ENCODE data around the gene KIZ.

KIZ gene

DNA sequence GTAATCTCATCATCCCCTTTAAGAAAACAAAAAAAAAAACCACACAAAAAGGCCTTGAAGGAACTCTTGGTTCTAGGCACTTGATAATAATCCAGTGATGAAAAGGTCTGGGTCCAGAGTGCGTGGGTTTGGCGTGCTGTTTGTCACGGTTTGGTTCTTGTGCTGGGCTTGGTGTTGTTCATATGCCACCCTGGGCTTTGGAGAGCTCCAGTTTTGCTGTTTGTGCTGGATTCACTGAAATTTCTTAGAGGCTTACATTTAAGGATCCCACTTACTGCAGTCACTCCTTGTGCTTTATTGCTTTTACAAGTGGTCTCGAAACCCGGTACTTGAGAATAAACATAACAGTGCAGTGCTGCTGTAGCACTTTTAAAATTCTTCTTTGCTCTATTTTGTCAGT, 108.4 kb downstream of the KIZ start:
- Histone ChIP-seq H3K27ac (ENCODE audit: low read length) (peak overlapping the region; percentile 16), H3K4me3 (ENCODE audit: low read length) (no peak overlapping the region), H3K36me3 (ENCODE audit: insufficient read depth, low read depth, low read length) (peaks cover 13% of the 10 kb centered on the region; the same call in 1 of the 2 replicates), H3K4me1 (ENCODE audit: insufficient read depth, low read length) (peaks cover 25% of the 10 kb centered on the region; the same call in 1 of the 2 replicates), H3K27me3 (ENCODE audit: insufficient read depth, low read length) (peaks cover 13% of the 10 kb centered on the region; the same call in 1 of the 2 replicates), H3K9ac (ENCODE audit: low read depth, low read length) (no peak overlapping the region), H3K9me3 (ENCODE audit: insufficient read depth, low read depth, low read length) (no peaks in the 10 kb centered on the region)

GRCh38 chr20:21234806-21235483, 109.1 kb downstream of the KIZ start:
- no peaks in the 10 kb centered on the region for H3K9me3 ChIP-seq (ENCODE audit: insufficient read depth, low read depth, low read length)
- peaks cover 11% of the 10 kb centered on the region; the same call in 1 of the 2 replicates for H3K36me3 ChIP-seq (ENCODE audit: insufficient read depth, low read depth, low read length)
- no peak overlapping the region for H3K27ac ChIP-seq (ENCODE audit: low read length)
- H3K4me3 ChIP-seq (ENCODE audit: low read length) = peak overlapping the region; percentile 46; the same call in 1 of the 2 replicates
- H3K4me1 ChIP-seq (ENCODE audit: insufficient read depth, low read length) = peaks cover 25% of the 10 kb centered on the region; the same call in 1 of the 2 replicates
- H3K27me3 ChIP-seq (ENCODE audit: insufficient read depth, low read length) = peaks cover 13% of the 10 kb centered on the region; the same call in 1 of the 2 replicates
- no peak overlapping the region for H3K9ac ChIP-seq (ENCODE audit: low read depth, low read length)

GRCh38 chr20:21235484-21236445, 109.9 kb downstream of the KIZ start:
- Histone ChIP-seq H3K9ac (ENCODE audit: low read depth, low read length) (peak overlapping the region; percentile 36; the same call in 1 of the 2 replicates), H3K27me3 (ENCODE audit: insufficient read depth, low read length) (peaks cover 13% of the 10 kb centered on the region; the same call in 1 of the 2 replicates), H3K9me3 (ENCODE audit: insufficient read depth, low read depth, low read length) (no peaks in the 10 kb centered on the region), H3K4me3 (ENCODE audit: low read length) (peak overlapping the region; percentile 46; the same call in 1 of the 2 replicates), H3K27ac (ENCODE audit: low read length) (no peak overlapping the region), H3K36me3 (ENCODE audit: insufficient read depth, low read depth, low read length) (peaks cover 3% of the 10 kb centered on the region; the same call in 1 of the 2 replicates), H3K4me1 (ENCODE audit: insufficient read depth, low read length) (peaks cover 25% of the 10 kb centered on the region; the same call in 1 of the 2 replicates)

DNA sequence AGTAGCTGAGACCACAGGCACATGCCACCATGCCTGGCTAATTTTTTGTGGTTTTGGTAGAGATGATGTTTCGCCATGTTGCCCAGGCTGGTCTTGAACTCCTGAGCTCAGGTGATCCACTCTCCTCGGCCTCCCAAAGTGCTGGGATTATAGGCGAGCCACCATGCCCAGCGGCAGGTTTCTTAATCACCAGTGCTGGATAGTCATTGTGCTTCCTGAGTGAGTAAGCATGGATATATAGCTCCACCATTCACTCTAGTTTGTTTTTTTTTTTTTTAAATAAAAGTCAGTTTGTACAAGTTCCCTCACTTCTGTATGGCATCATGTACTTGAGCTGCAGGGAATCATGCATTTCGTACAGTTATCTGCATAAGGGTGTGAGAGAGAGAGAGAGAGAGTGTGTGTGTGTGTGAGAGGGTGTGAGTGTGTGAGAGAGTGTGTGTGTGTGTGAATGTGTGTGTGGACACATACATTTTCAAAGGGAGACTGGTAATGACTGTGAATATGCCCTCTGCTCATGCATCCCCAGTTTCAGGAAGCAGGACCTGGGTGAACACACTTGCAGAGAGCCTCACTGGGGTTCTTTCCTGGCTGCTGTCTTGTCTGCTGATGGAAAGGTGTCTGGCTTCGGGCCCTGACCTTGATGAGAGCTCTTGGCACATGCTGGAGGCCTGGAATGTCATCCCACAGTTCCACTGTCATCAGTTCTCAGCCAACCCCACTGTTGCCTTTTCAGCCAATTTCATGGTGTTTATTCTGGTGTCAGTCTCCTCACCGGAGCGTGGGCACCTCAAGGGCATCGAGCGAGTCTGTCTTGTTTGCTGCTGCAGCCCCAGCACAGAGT, 112.3 kb downstream of the KIZ start:
- Histone ChIP-seq H3K9me3 (ENCODE audit: insufficient read depth, low read depth, low read length) (no peaks in the 10 kb centered on the region), H3K9ac (ENCODE audit: low read depth, low read length) (no peak overlapping the region), H3K36me3 (ENCODE audit: insufficient read depth, low read depth, low read length) (no peaks in the 10 kb centered on the region), H3K4me3 (ENCODE audit: low read length) (no peak overlapping the region), H3K27ac (ENCODE audit: low read length) (no peak overlapping the region), H3K27me3 (ENCODE audit: insufficient read depth, low read length) (no peaks in the 10 kb centered on the region), H3K4me1 (ENCODE audit: insufficient read depth, low read length) (peaks cover 17% of the 10 kb centered on the region; the same call in 1 of the 2 replicates)

DNA sequence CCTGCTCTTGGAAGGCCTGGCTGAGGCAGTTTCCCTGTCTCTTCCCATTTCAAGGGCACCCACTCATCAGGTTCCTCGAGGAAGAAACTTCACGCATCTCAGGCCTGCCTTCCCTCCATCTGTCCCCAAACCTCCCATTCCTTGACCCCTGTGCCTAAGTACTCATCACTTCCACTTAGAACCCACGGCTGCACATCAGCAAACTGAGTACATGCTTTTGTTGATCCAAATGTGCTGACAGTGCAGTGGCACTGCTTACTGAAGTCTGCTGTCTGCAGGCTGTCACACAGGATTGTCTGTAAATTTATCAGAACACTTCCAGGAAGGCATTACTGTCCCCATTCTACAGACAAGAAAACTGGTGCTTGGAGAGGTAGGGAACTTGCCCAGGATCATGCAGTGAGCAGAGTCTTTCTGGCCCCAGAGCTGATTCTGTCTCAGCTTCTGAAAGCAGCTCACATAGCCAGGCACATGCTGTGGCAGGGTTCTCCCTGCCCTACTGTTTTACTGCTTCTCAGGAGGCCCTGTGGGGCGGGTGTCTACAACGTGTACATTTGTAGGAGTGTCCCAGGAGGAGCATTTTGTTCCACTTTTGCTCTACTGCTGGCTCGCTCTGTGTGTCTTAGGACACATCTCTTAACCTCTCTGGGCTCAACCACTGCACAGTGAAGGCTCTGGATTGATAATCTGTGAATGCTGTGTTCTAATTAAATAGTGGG, 113.1 kb downstream of the KIZ start:
- Histone ChIP-seq H3K9ac (ENCODE audit: low read depth, low read length) (no peak overlapping the region), H3K36me3 (ENCODE audit: insufficient read depth, low read depth, low read length) (no peaks in the 10 kb centered on the region), H3K27ac (ENCODE audit: low read length) (no peak overlapping the region), H3K4me1 (ENCODE audit: insufficient read depth, low read length) (peaks cover 17% of the 10 kb centered on the region; the same call in 1 of the 2 replicates), H3K4me3 (ENCODE audit: low read length) (no peak overlapping the region), H3K27me3 (ENCODE audit: insufficient read depth, low read length) (no peaks in the 10 kb centered on the region), H3K9me3 (ENCODE audit: insufficient read depth, low read depth, low read length) (no peaks in the 10 kb centered on the region)

GRCh38 chr20:21240394-21240793, 114.5 kb downstream of the KIZ start:
- Histone ChIP-seq H3K27ac (ENCODE audit: low read length) (no peak overlapping the region), H3K9ac (ENCODE audit: low read depth, low read length) (no peak overlapping the region), H3K4me3 (ENCODE audit: low read length) (no peak overlapping the region), H3K36me3 (ENCODE audit: insufficient read depth, low read depth, low read length) (no peaks in the 10 kb centered on the region), H3K27me3 (ENCODE audit: insufficient read depth, low read length) (no peaks in the 10 kb centered on the region), H3K4me1 (ENCODE audit: insufficient read depth, low read length) (peaks cover 4% of the 10 kb centered on the region; the same call in 1 of the 2 replicates), H3K9me3 (ENCODE audit: insufficient read depth, low read depth, low read length) (no peaks in the 10 kb centered on the region)

- Histone ChIP-seq H3K27me3 (ENCODE audit: insufficient read depth, low read length) (no peaks in the 10 kb centered on the region), H3K27ac (ENCODE audit: low read length) (no peak overlapping the region), H3K9me3 (ENCODE audit: insufficient read depth, low read depth, low read length) (no peaks in the 10 kb centered on the region), H3K4me1 (ENCODE audit: insufficient read depth, low read length) (no peaks in the 10 kb centered on the region), H3K36me3 (ENCODE audit: insufficient read depth, low read depth, low read length) (no peaks in the 10 kb centered on the region), H3K9ac (ENCODE audit: low read depth, low read length) (no peak overlapping the region), H3K4me3 (ENCODE audit: low read length) (no peak overlapping the region)
These were observed 115.5 kb downstream of the KIZ start for GRCh38 chr20:21241406-21241805.

DNA sequence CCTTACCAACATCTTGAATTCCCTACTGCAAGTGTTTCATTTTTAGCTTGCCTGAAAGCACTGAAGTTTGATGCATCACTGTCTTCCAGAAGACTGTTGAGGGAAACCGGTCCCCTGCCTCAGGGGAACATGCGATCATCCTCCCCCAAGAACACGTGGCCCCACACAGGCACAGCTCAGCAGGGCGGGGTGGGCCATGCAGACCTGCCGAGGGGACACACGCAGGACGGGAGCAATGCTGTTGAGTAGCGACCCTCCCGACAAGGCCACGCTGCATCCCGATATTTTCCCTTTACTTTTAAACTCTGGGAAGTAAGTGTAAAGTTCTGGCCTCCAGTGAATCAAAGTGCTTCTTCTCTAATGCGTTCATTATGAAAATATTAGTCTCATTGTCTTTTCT, 117.9 kb downstream of the KIZ start:
- H3K9ac ChIP-seq (ENCODE audit: low read depth, low read length) = no peak overlapping the region
- no peaks in the 10 kb centered on the region for H3K36me3 ChIP-seq (ENCODE audit: insufficient read depth, low read depth, low read length)
- no peak overlapping the region for H3K27ac ChIP-seq (ENCODE audit: low read length)
- H3K27me3 ChIP-seq (ENCODE audit: insufficient read depth, low read length) = no peaks in the 10 kb centered on the region
- H3K4me3 ChIP-seq (ENCODE audit: low read length) = no peak overlapping the region
- no peaks in the 10 kb centered on the region for H3K4me1 ChIP-seq (ENCODE audit: insufficient read depth, low read length)
- no peaks in the 10 kb centered on the region for H3K9me3 ChIP-seq (ENCODE audit: insufficient read depth, low read depth, low read length)

- Histone ChIP-seq H3K27ac (ENCODE audit: low read length) (no peak overlapping the region), H3K27me3 (ENCODE audit: insufficient read depth, low read length) (no peaks in the 10 kb centered on the region), H3K36me3 (ENCODE audit: insufficient read depth, low read depth, low read length) (no peaks in the 10 kb centered on the region), H3K9ac (ENCODE audit: low read depth, low read length) (no peak overlapping the region), H3K4me3 (ENCODE audit: low read length) (no peak overlapping the region), H3K4me1 (ENCODE audit: insufficient read depth, low read length) (no peaks in the 10 kb centered on the region), H3K9me3 (ENCODE audit: insufficient read depth, low read depth, low read length) (no peaks in the 10 kb centered on the region)
These were observed 118.9 kb downstream of the KIZ start for GRCh38 chr20:21244808-21245207.

- no peak overlapping the region for H3K27ac ChIP-seq (ENCODE audit: low read length)
- H3K27me3 ChIP-seq (ENCODE audit: insufficient read depth, low read length) = no peaks in the 10 kb centered on the region
- no peak overlapping the region for H3K9ac ChIP-seq (ENCODE audit: low read depth, low read length)
- H3K36me3 ChIP-seq (ENCODE audit: insufficient read depth, low read depth, low read length) = no peaks in the 10 kb centered on the region
- H3K9me3 ChIP-seq (ENCODE audit: insufficient read depth, low read depth, low read length) = no peaks in the 10 kb centered on the region
- H3K4me1 ChIP-seq (ENCODE audit: insufficient read depth, low read length) = no peaks in the 10 kb centered on the region
- H3K4me3 ChIP-seq (ENCODE audit: low read length) = no peak overlapping the region
These were observed 120.3 kb downstream of the KIZ start for GRCh38 chr20:21246161-21246560.
